H4 (cell line): Measurements from ENCODE around the gene AKAP8L. TPM values are rescaled to one million over a fixed set of nuclear protein-coding genes. Genes with fewer than 3 reads are reported as not detected.

Experiments
- DNase-seq: peaks from one replicate; pipeline ENCODE4 v3.0.0-alpha.2; 2015; ENCODE audit warnings: low spot score
- total RNA-seq: library from RNA; depleted of rRNA; stranded (reverse); fragments of >200 nt; shearing (Covaris generic); gene quantifications from 2 replicates; pipeline ENCODE4 v1.2.3, GENCODE V29; 2014

The AKAP8L gene
- total RNA-seq, 1 experiment from 2014 or later, result 37.5 TPM

DNA sequence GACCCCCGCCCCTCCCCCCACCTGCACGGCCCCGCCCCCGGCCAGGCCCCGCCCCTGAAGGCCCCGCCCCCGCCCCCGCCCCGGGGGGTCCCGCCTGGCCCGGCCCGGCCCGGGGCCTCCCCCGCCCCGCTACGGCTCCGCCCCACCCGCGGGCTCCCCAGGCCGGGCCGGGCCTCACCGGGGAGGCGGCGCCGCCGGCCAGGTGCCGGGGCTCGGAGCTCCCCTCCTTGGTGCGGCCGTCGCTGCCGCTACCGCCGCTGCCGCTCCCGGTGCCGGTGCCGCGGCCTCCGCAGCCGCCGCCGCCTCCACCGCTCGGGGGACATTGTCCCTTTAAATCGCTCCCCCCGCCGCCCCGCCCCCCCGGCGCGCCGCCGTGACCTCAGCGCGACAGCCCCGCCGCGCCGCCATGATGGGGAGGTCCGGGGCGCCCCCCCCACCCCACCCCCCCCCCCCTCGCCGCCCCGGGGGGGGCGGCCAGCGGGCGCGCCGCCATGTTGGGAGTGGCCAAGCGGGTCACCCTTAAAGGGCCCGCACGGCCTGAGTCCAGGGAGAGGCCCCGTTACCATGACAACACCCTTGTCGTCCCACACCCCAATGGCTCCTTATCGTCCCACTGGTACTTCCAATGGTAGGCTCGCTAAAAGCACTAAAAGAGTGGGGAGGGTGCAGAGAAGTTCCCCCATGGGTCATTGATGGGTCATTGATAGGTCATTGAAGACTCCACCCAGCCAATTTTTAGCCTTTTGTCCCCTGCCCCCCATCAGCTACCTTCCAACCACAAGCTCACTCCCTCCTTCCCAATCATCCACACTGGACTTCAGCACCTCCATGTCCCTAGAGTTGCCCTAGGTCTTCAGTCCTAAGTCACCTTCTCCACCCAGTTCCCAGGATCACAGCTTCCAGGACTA, 31.1 kb upstream of the AKAP8L start, which contains the start of gene WIZ:
TSS of gene WIZ (minus strand) at position 337 of the 908 bp plus-strand sequence. CDS start 1,649 bp downstream, outside the sequence.
- peak; percentile 70 for DNase-seq

DNA sequence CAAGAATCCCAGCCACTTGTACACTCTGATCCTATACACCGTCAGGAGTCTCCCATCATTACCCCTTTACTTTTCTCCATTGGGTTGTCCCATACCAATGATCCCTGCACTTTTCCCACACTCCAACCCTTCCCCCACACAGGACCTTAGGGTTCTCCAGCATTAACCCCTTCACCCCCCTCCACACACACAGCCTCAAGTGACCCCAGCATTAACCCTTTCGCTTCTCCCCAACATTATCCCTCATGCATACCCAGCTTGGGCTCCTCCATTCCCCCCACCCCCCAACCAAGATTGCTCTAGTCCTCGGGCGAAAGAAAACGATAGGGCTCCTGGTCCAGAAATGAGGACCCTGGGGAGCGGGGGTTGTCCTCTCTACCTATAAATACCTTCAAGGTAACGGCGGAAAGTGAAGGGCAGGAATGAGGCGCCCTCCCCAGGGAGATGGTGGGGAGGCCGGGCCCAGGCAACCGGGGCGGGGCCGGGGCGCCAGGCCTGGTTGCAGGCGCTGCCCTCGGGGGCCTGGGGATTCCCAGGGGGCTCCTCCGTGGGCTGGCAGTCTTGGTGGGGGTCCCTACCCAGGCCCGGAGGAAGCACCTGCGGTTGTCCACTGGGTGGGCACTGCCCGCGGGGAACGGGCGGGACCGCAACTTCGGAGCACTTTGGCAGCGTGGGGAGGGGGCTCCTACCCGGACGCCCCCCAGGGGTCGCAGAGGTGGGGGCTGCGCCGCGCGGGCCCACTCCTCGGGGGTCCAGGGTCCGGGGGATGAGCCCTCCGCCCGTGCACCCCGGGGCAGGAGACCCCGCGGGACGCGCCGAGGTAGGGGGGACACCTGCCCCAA, 30.2 kb upstream of the AKAP8L start:
- DNase-seq, result no peak

DNA sequence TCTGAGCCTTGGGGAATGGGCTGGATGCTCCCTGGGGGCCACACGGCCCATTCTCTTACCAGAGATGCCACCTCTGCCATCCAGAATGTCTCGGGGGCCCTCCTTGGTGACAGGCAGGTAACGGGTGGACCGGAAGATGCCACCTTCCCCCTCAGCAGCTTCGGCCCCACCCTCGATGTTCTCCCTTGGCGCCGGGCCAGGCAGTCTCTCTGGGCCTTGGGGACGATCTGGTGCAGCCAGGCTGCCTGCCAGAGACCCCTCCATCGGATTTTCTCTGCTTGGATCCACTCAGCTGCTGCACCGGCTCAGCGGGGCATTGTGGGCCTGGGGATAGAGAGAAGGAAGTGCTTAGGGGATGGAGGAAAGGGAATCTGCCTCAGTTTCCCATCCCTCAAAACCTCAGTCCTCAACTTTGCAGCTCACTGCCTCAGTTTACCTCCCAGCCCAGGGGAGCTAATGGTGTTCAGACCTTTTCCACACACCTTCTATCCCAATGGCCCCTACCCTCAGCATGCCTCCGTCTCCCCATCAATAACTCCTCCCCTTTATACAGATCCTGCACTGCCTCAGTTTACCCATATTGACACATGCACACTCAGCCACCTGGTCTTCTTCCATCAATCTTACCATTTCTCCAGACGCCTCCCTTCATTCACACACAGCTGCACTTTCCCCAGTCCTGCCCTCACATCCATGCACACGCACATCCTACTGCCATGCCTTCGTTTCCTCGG, 29.4 kb upstream of the AKAP8L start:
- DNase-seq, result no peak

DNA sequence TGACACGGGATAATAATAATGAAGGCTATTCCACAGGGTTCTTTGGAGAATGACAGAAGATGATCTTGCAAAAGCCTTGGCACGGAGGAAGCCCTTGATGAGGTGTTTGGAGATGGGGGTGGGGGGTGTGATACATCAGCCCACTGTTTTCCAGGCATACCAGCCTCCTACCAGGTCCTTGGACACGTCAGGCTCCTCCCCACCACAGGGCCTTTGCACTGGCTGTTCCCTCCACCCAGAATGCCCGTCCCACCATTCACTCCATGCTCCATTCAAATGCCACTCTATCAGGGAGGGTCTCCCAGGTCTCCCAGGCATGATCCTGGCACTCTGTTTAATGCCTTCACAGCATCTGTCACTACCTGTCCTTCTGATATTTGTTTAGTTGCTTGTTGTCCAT, 28.3 kb upstream of the AKAP8L start:
- no peak for DNase-seq

DNA sequence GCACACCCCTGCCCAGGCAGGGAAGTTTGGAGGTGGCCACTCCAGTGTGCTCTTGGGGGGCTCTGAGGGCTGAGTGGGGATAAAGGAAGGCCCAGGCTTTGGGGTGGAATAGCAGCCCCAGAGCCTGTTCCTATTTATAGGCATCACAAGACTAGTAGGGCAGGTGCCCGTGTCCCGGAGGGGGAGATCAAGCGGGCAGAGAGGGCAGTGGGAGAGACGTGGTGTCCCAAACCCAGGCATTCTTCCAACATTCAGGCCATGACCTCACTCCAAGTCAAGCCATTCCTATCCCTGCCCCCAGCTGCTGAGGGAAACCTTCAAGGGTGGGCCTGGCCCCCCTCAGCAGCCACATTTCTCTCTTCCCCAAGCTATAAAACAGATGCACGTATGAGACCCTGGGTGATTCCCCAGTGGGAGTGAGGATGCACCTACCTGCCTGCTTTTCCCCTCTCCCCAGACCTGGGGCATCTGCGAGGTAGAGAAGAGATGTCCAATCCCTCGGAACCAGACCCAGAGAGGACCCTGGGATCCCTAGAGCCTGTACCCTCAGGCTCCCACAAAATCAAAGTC, 27.1 kb upstream of the AKAP8L start:
- DNase-seq, result no peak

DNA sequence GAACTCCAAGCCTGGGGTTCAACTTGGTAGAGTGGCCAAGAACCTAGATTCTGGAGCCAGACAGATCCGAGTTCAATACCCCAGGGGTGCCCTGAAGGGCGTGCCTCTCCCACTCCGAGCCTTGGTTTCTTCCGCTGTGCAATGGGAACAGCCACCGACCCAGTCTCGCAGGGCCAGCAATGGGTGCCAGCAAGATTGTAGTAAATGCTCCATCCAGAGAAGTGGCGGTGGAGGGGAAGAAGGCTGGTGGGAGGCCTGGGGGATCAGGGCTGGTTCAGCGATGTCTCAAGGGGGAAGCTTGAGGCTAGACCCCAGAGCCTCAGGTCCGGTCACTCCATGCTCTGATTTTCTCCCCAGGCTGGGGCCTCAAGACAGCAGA, 26.4 kb upstream of the AKAP8L start:
- no peak for DNase-seq

DNA sequence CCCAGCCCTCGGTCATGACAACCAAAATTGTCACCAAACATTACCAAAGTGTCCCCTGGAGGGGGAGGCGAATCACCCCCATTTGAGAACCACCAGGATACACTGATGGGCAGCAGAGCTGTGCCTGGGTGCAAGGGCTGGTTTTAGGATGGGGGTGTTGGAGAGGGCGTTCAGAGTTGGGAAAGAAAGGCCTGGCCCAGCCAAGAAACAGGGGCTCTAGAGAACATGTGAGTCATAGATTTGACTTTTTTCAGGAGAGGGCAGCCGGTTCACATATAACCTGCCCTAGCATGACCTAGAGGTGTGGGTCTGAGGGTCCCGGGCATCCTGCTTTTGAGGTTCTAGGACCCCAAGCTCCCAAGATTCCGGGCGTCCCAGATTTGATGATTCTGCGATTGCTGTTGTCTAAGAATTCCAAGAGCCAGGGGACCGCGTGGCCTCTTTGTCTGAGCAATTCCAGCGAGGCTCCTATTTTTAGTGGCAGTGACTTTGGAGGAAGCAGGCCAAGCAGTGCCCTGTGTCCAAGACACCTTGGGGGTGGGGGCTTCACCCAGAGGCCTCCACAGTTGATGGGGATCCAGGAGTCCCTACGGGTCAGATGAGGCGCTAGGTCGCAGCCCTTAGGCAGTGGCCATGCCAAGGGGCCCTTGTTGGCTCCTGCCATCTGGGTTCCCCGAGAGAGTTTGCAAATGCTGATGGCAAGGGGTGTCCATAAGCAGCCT, 25.9 kb upstream of the AKAP8L start:
- DNase-seq, result no peak

DNA sequence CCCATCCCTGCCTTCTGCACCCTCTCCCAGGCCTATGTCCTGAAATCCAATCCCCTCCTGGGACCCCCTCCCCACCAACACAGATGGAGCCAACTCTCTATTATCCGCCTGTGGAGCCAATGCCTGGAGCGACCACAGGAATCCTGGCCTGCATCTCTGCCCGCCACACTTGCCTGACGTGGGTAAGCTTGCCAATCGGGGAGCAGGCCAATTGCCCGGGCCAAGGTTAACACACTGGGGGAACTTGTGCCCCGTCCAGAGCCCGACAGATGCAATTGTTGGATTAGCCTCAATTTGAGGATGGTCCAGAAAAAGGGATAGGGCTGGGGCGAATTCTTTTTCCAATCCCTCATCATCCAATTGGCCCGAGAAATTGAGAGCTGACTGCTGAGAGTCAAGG, 25.1 kb upstream of the AKAP8L start:
- DNase-seq, result no peak

DNA sequence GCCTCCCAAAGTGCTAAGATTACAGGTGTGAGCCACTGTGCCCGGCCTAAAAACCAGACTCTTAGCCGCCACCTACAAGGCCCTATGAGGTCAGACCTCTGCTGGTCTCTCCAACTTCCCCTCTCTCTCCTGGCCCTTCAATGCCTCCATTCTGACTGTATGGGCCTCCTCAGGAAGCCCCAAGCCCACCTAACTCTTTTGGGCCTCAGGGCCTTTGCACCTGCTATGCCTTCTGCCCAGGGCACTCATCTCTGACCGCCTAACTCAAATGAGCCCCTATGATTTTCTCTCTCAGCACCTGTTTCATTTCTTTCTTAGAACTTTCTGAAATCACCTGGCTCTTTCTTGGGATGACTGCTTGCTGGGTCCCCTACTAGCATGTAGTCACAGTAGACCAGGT, 24.5 kb upstream of the AKAP8L start:
- no peak for DNase-seq

DNA sequence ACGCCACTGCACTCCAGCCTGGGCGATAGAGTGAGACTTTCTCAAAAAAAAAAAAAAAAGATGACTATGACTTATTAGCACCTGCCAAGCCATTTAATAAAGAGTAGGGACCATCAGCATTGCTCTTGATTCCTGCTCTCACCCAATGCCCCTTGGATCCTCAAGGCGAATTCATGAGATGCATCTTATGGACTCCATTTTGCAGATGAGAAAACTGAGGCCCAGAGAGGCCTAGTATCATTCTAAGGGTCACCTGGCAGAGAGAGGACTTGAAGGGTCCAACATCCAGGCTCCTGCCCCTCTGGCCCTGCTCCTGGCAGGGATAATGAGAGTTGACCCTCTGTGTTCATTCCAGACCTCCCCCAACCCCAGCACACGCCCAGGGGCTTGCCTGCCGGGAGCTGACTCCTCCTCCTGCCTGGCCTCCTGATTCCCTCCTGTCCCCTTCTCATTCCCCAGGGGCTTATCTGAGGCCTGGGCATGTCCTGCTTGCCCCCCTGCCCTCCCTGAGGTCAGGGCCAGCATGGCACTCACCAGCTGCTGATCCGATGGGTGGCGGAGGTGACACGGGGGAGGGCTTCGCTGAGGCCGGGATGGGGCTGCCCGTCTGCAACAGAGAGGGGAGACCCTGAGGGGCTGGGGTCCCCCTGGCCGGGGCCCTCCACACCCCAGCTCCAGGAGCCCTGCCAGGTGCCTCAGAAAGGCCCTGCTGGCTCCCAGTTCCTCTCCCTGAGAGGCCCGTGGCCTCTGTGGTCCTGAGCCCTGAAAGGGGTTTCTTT, 23.5 kb upstream of the AKAP8L start:
- no peak for DNase-seq

DNA sequence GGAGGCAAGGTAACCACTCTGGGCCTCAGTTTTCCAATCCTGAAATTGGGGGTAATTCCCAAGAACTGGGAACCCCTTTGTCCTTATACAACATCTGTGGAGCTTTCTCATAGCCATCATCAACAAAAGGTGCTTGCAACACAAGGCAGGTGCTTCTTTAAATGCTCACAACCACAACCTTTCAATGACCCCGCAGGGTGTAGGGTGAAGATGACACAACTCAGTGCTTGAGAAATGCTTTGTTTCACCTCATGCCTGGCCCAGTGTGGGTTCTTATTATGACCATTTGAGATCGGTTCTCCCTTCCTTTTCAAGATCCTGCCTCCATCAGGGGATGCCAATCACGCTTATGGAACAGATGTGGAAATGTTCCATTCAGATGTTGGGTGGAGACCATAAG, 22.5 kb upstream of the AKAP8L start:
- DNase-seq, result no peak

DNA sequence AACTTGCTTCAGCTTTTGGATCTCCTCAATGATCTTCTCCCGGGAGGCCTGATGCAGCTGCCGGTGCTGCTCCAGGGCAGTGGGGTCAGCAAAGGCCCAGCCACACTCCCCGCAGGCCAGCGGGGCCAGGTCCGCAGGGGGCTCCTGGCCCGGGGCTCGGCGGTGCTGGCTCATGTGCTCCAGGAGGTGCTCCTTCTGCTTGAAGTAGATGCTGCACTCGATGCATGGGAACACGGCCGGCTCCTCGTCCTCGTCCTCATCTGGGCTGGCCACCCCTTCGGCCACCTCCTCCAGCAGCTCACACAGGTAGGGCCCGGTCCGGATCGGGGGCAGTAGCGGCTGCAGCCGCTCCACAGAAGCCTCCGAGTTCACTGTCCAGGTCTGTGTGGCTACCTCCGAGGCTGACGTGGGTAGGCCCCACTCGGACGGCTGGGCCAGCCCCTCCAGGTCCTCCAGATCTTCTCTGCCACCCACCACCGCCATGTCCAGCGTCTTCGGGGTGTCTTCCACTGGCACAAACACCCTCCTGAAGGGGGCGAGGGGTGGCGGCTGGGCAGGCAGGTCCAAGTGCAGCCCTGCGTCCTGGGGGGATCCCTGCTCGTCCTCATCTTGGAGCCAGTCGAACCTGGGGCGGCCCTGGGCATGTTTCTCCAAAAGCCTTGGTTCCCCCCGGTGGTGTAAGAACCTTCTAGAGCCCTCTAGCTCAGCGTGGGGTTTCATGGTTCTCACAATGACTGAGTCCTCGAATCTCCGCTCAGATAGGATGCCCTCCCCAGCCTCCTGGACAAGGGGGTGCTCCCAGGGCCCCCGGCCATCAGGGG, 21.2 kb upstream of the AKAP8L start:
- DNase-seq, result no peak

DNA sequence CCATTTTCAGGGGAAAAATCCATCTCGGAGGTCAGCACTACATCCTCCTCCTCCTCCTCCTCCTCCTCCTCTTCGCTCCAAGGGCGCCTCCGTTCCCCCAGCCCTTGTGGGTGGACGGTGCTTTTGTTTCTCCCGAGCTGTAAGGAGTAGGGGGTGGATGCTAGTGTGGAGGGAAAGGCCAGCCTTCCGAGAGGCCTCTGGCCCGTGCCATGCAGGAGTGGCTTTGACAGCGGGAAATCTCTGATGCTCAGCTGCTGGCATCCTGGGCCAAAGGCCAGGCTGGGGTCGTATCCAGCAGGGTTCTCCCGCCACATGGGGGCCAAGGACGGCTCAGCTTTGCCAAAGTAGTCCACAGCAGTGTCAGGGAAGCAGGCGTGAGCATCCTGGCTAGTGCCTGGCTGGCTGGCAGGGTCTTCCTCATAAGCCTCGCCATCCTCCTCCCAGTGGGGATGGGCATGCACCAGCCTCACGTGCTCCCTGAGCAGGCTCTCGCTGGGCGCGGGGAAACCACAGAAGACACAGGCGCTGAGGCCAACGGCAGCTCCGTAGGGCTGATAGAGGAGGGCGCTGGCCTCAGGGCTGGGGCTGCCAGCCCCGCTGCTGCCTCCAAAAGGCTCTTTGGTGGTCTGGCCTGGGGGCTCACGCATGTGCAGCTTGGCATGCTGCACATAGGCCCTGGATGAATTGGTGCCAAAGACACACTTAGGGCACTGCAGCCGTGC, 20.5 kb upstream of the AKAP8L start:
- no peak for DNase-seq

DNA sequence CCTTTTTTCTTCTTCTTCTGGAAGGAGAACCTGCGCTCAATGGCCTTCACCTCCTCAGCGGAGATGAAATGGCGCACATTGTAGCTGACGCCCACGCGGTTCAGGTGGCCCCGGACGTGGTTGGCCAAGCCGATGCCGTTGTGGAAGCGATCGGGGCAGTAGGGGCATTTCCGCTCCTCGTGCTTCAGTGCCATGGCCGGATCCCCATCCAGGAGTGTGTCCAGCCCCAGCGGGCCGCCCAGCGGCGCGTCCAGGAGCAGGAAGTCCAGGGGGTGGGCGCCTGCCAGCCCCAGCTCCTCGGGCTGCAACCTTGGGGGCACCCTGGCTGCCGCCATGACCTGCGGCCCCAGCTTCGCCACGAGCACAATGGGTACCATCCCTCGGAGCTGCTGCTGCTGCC, 19.8 kb upstream of the AKAP8L start:
- DNase-seq, result no peak

DNA sequence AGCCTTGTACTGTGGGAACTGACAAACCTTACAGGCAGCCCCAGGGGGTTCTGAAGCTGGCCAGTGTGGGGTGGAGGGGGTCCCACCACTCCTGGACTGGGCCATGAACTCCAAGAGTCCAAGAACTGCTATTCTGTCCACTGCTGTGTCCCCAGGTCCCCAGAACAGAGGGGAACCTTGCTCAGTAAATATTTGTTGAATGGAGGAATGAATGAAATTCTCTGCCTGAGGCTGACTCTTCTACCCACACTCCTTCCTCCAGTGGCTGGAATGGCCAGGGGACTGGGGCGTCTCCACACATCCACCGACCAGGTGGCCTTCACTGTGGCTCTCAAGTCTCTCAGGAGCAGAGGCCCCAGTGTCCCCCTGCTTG, 19.3 kb upstream of the AKAP8L start:
- no peak for DNase-seq

DNA sequence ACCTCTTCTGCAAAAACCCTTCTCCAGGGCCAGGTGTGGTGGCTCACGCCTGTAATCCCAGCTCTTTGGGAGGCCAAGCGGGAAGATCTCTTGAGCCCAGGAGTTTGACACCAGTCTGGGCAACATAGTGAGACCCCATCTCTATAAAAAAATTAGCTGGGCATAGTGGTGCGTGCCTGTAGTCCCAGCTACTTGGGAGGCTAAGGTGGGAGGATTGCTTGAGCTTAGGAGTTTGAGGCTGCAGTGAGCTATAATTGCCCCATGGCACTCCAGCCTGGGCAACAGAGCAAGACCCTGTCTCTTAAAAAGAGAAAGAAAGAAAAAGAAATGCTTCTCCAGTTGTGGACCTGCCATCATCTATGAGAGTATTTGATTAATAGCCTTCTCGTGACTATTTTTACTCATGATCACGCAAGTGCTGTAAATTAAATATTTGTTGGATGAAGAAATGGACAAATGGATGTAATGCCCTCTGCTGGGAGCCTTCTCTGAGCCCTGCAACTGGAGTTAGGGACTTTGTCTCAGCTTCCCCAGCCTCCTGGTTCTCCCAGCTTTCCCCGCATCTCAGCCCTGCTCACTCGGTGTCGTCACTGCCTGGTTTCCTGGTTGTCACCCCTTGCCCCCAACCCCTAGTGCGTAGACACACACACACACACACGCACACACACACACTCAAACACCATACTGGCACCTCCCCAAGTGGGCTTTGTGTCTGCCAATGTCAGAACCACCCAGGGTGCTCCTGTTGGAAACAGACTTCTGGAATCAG, 18.8 kb upstream of the AKAP8L start:
- DNase-seq, result no peak

DNA sequence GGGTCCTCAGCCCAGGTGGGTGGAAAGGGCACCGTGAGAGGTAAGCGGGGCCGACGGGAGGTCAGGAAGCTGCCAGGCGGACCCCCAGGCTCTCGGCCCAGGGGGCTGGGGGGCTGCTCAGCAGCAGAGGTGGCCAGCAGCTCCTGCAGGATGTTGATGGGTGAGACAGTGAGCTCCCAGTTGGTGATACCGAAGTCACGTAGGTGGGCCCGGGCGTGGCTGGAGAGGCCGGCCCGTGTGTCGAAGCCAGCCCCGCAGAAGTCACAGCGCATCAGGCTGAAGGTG, 18.0 kb upstream of the AKAP8L start:
- no peak for DNase-seq
